Activated CD8-positive, alpha-beta memory T cell treated with anti-CD3 and anti-CD28 coated beads for 4 hours (primary cell): Measurements from ENCODE around the gene SEC61A1.

Source experiments
- DNase-seq, 2 donors: peaks; one replicate each; pipeline ENCODE4 v3.0.0-alpha.2; 2020; ENCODE audit warnings: low read depth in 2 of 2

SEC61A1 gene

GRCh38 chr3:128113817-128114794 is 61.9 kb downstream of the SEC61A1 start:
- DNase-seq, result no peak
